SK-N-SH (cell line): ENCODE data around the gene PHACTR3. TPM values are rescaled to one million over a fixed set of nuclear protein-coding genes. Genes with fewer than 3 reads are reported as not detected.

Source experiments
- CTCF ChIA-PET: fragments of 300-600, 350-600 bp; formaldehyde crosslinking; extraction: SDS; loops from one replicate; lab custom pipeline; 2021; lab: Yijun Ruan, JAX
- POLR2A ChIA-PET: fragments of 350-600 bp; sonication (Branson Sonifier 250); formaldehyde crosslinking; extraction: SDS; loops from one replicate; lab custom pipeline; 2020; ENCODE audit warnings: antibody characterized with exemption, inconsistent platforms; lab: Yijun Ruan, JAX
- DNase-seq: peaks from one replicate; pipeline ENCODE4 v3.0.0; 2012
- H2AFZ ChIP-seq: fragments of 200-600 bp; sonication (generic); 2 replicates; pipeline ENCODE4 v1.8.1; 2016; ENCODE audit warnings: antibody characterized with exemption, mild to moderate bottlenecking, low read depth
- H3F3A ChIP-seq: fragments of 200-600 bp; sonication (generic); replicated peaks from 2 replicates; pipeline ENCODE3; 2016; ENCODE audit warnings: antibody characterized with exemption, mild to moderate bottlenecking; ENCODE audit not compliant: insufficient read depth
- H3K27ac ChIP-seq, 2 experiments: fragments of 200-500 bp in 1 of 2; fragments of 200-600 bp in 1 of 2; sonication (Bioruptor generic) in 1 of 2; sonication (generic), shearing (Covaris generic) in 1 of 2; 2 replicates each; pipeline versions ENCODE4 v1.5.1 to v1.6.1; 2014 to 2016; ENCODE audit warnings: low read depth in 2 of 2, inconsistent platforms in 1 of 2, low read length in 1 of 2, mild to moderate bottlenecking in 1 of 2, mixed read lengths in 1 of 2
- H3K27me3 ChIP-seq: fragments of 200-600 bp; sonication (generic), shearing (Covaris generic); 2 replicates; pipeline ENCODE4 v1.6.1; 2016; ENCODE audit warnings: mixed run types; ENCODE audit not compliant: insufficient read depth
- H3K36me3 ChIP-seq, 2 experiments: fragments of 200-500 bp in 1 of 2; fragments of 200-600 bp in 1 of 2; sonication (Bioruptor generic) in 1 of 2; sonication (generic) in 1 of 2; replicated peaks in 1 of 2; 2 replicates each; pipeline versions ENCODE3 to v1.5.1; 2014 to 2016; ENCODE audit warnings: low read length in 1 of 2, mild to moderate bottlenecking in 1 of 2; ENCODE audit not compliant: insufficient read depth in 2 of 2, control insufficient read depth in 1 of 2
- H3K4me1 ChIP-seq, 2 experiments: fragments of 200-500 bp in 1 of 2; fragments of 200-600 bp in 1 of 2; sonication (Bioruptor generic) in 1 of 2; sonication (generic), shearing (Covaris generic) in 1 of 2; 2 replicates each; pipeline versions ENCODE4 v1.5.1 to v1.6.1; 2014 to 2016; ENCODE audit warnings: low read depth in 1 of 2, low read length in 1 of 2, mixed run types in 1 of 2; ENCODE audit not compliant: insufficient read depth in 2 of 2, control insufficient read depth in 1 of 2
- H3K4me2 ChIP-seq: fragments of 200-600 bp; sonication (generic), shearing (Covaris generic); 2 replicates; pipeline ENCODE4 v1.6.1; 2017; ENCODE audit warnings: mixed run types
- H3K4me3 ChIP-seq, 2 experiments: fragments of 200-500 bp in 1 of 2; fragments of 200-600 bp in 1 of 2; sonication (Bioruptor generic) in 1 of 2; sonication (generic), shearing (Covaris generic) in 1 of 2; 2 replicates each; pipeline versions ENCODE4 v1.5.1 to v1.8.1; 2014 to 2016; ENCODE audit warnings: low read depth in 2 of 2, inconsistent platforms in 1 of 2, low read length in 1 of 2, mild to moderate bottlenecking in 1 of 2, mixed read lengths in 1 of 2, moderate library complexity in 1 of 2
- H3K79me2 ChIP-seq: fragments of 200-600 bp; sonication (generic); 2 replicates; pipeline ENCODE4 v1.8.1; 2017; ENCODE audit warnings: mild to moderate bottlenecking; ENCODE audit not compliant: insufficient read depth
- H3K9ac ChIP-seq: fragments of 200-600 bp; sonication (generic); 2 replicates; pipeline ENCODE4 v1.6.1; 2017; ENCODE audit warnings: mixed run types
- H3K9me2 ChIP-seq: fragments of 200-600 bp; sonication (generic); 2 replicates; pipeline ENCODE4 v1.6.1; 2017; ENCODE audit warnings: mixed run types
- H3K9me3 ChIP-seq: fragments of 200-600 bp; sonication (generic); 2 replicates; pipeline ENCODE4 v1.6.1; 2017; ENCODE audit warnings: mixed run types, mild to moderate bottlenecking, moderate library complexity
- H4K20me1 ChIP-seq: fragments of 200-600 bp; sonication (generic); 2 replicates; pipeline ENCODE4 v1.6.1; 2017; ENCODE audit warnings: mild to moderate bottlenecking, mixed run types; ENCODE audit not compliant: insufficient read depth
- CHD2 ChIP-seq: fragments of 150-350 bp; IDR thresholded peaks from 2 replicates; pipeline ENCODE4 v1.6.1; 2018; ENCODE audit warnings: low read length; ENCODE audit not compliant: partially characterized antibody
- ELF1 ChIP-seq: IDR thresholded peaks from 2 replicates; pipeline ENCODE4 v1.4.0; 2012
- EP300 ChIP-seq, 2 experiments: IDR thresholded peaks; 2 replicates each; pipeline versions ENCODE4 v1.4.0 to v1.6.1; 2012; ENCODE audit warnings: borderline replicate concordance in 1 of 2, low read depth in 1 of 2, low read length in 1 of 2
- FOSL2 ChIP-seq: IDR thresholded peaks from 2 replicates; pipeline ENCODE4 v1.4.0; 2012; ENCODE audit warnings: low read depth, mild to moderate bottlenecking, moderate library complexity, borderline replicate concordance
- GABPA ChIP-seq: IDR thresholded peaks from 2 replicates; pipeline ENCODE4 v1.4.0; 2012; ENCODE audit warnings: low read depth, mild to moderate bottlenecking
- NFIC ChIP-seq: IDR thresholded peaks from 2 replicates; pipeline ENCODE4 v1.4.0; 2012; ENCODE audit warnings: borderline replicate concordance
- POLR2AphosphoS5 ChIP-seq: IDR thresholded peaks from 2 replicates; pipeline ENCODE4 v1.6.1; 2012; ENCODE audit warnings: low read depth, low read length
- RAD21 ChIP-seq: IDR thresholded peaks from 2 replicates; pipeline ENCODE4 v1.6.1; 2012; ENCODE audit warnings: mild to moderate bottlenecking, low read length
- RCOR1 ChIP-seq: fragments of 150-350 bp; IDR thresholded peaks from 2 replicates; pipeline ENCODE4 v1.6.1; 2017; ENCODE audit warnings: antibody characterized with exemption, low read length
- RXRA ChIP-seq: IDR thresholded peaks from 2 replicates; pipeline ENCODE4 v1.4.0; 2012; ENCODE audit warnings: low read depth, mild to moderate bottlenecking, borderline replicate concordance
- SMC3 ChIP-seq: IDR thresholded peaks from 2 replicates; pipeline ENCODE4 v1.6.1; 2012; ENCODE audit warnings: low read depth, low read length, improper control_type of control experiment
- TAF1 ChIP-seq: IDR thresholded peaks from 2 replicates; pipeline ENCODE4 v1.6.1; 2012; ENCODE audit warnings: low read depth, mild to moderate bottlenecking, low read length, moderate library complexity, borderline replicate concordance
- TEAD4 ChIP-seq: IDR thresholded peaks from 2 replicates; pipeline ENCODE4 v1.4.0; 2012; ENCODE audit warnings: mild to moderate bottlenecking, borderline replicate concordance; ENCODE audit not compliant: insufficient read depth
- YY1 ChIP-seq: IDR thresholded peaks from 2 replicates; pipeline ENCODE4 v1.4.0; 2012; ENCODE audit warnings: low read depth, mild to moderate bottlenecking
- WGBS: methylation state at CpG from one replicate; pipeline ENCODE4 v1.1.6; 2017; ENCODE audit warnings: low lambda C conversion rate; 5-methylcytosine and 5-hydroxymethylcytosine counted together
- polyA plus RNA-seq, 3 experiments: library from polyadenylated mRNA; depleted of rRNA; stranded (reverse); fragments of >200 nt; gene quantifications; 2 replicates each; pipeline ENCODE4 v1.2.3, GENCODE V29; 2012
- TF ChIP-seq, protein P1 (sequence below): fragments of 200-600 bp; sonication (generic); IDR thresholded peaks from 2 replicates; pipeline ENCODE4 v1.6.1; 2017; ENCODE audit warnings: antibody characterized with exemption, mild to moderate bottlenecking, moderate library complexity
- TF ChIP-seq, protein P2 (sequence below): fragments of 150-350 bp; IDR thresholded peaks from 2 replicates; pipeline ENCODE4 v1.6.1; 2017; ENCODE audit warnings: antibody characterized with exemption, low read length, low read depth, borderline replicate concordance
- TF ChIP-seq, protein P3 (sequence below): IDR thresholded peaks from 2 replicates; pipeline ENCODE4 v1.4.0; 2012; ENCODE audit warnings: low read depth
- TF ChIP-seq, protein P4 (sequence below): IDR thresholded peaks from 2 replicates; pipeline ENCODE4 v1.6.1; 2012; ENCODE audit warnings: mild to moderate bottlenecking, low read depth, low read length, moderate library complexity

PHACTR3 gene
- polyA plus RNA-seq, 1 of the 3 experiments (the other 2 are of a cell fraction) = 0.10 TPM

DNA sequence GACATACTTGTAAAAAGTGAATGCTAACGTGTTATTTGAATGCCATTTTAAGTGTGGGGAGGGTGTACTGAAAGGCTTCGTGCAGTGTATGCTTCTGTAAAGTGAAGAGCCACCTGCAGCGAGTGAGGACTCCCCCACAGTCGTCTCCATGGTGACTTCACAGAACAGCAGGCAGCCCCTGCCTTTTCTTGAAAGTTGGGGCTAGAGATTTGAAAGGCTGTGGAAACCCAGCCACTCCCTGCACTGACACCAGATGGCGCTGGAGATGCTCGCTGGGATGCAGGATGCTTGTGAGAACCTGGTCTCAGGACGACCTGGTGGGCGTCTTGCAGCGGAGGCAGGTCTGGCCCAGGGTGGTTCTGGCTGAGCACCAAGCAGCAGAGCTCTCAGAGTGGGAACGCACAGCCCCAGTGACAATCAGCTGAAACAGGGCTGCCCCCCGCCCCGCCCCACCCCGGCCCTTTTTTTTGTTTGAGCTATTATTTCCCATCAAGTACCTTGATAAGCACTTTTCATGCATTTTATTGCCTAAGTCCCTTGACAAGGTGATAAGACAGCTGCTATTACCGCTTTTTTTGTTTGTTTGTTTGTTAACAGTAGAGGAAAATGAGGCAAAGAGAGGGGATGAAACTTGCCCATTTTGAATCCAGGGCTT lies 178.8 kb downstream of the PHACTR3 start:
- H3K27ac ChIP-seq = no peak overlapping the region
- no peaks in the 10 kb centered on the region for H3K9me3 ChIP-seq
- WGBS = 27% methylated on average over 11 of the region's 14 CpGs
- TF ChIP-seq RXRA (no peak), SMC3 (peak; percentile 71), RAD21 (peak; percentile 81)
- TF ChIP-seq, protein P1, sequence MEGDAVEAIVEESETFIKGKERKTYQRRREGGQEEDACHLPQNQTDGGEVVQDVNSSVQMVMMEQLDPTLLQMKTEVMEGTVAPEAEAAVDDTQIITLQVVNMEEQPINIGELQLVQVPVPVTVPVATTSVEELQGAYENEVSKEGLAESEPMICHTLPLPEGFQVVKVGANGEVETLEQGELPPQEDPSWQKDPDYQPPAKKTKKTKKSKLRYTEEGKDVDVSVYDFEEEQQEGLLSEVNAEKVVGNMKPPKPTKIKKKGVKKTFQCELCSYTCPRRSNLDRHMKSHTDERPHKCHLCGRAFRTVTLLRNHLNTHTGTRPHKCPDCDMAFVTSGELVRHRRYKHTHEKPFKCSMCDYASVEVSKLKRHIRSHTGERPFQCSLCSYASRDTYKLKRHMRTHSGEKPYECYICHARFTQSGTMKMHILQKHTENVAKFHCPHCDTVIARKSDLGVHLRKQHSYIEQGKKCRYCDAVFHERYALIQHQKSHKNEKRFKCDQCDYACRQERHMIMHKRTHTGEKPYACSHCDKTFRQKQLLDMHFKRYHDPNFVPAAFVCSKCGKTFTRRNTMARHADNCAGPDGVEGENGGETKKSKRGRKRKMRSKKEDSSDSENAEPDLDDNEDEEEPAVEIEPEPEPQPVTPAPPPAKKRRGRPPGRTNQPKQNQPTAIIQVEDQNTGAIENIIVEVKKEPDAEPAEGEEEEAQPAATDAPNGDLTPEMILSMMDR = peak; percentile 55
- no peaks in the 10 kb centered on the region for H4K20me1 ChIP-seq
- ChIA-PET POLR2A (no interaction called here), CTCF (interaction anchor here (0.6 to 7.7 kb wide), 40 partner anchors 10 to 212 kb away, joined by 3 to 170 read pairs (median 4); partner anchors contain the start of genes FAM217B and PPP1R3D)
- no peak overlapping the region for H2AFZ ChIP-seq
- H3K4me1 ChIP-seq = no peaks in the 10 kb centered on the region; a peak in 1 of 4 replicates
- no peak overlapping the region; a peak in 1 of 4 replicates for H3K4me3 ChIP-seq
- no peaks in the 10 kb centered on the region for H3K9me2 ChIP-seq
- peak; percentile 82 for DNase-seq
- no peak overlapping the region for H3K9ac ChIP-seq
- H3K4me2 ChIP-seq = no peak overlapping the region
- no peaks in the 10 kb centered on the region for H3K36me3 ChIP-seq
- no peaks in the 10 kb centered on the region for H3K79me2 ChIP-seq
- H3K27me3 ChIP-seq = no peaks in the 10 kb centered on the region
- H3F3A ChIP-seq = no peaks in the 10 kb centered on the region

DNA sequence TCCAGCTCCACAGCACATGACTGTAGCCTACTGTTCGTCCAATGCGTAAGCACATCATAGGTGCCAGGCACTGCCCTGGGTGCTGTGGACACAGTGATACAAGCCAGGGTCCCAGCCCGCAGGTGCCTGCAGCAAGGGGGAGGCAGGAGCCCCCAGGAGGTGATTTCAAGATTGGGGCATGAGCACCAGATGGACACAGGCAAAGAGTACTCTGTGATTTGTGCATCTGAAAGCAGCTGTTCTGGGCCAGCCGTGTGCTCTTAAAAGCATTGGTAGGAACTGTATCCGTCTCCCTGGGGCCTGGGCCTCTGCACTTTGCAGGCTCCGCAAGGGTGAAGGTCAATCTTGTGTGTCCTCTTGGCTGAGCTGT lies 179.3 kb downstream of the PHACTR3 start:
- Histone ChIP-seq H3K4me2 (no peak overlapping the region), H3K79me2 (no peaks in the 10 kb centered on the region), H3K9me3 (no peaks in the 10 kb centered on the region), H3K27me3 (no peaks in the 10 kb centered on the region), H3K9me2 (no peaks in the 10 kb centered on the region), H3K36me3 (no peaks in the 10 kb centered on the region), H4K20me1 (no peaks in the 10 kb centered on the region), H3K27ac (no peak overlapping the region), H3K4me1 (no peaks in the 10 kb centered on the region; a peak in 1 of 4 replicates), H2AFZ (no peak overlapping the region), H3K9ac (no peak overlapping the region), H3K4me3 (no peak overlapping the region), H3F3A (no peaks in the 10 kb centered on the region)
- DNase-seq = no peak
- WGBS = 61% methylated on average over 4 of the region's 6 CpGs
- ChIA-PET POLR2A (no interaction called here), CTCF (interaction anchor here (0.6 to 7.7 kb wide), 39 partner anchors 10 to 213 kb away, joined by 3 to 170 read pairs (median 4); partner anchors contain the start of genes FAM217B and PPP1R3D)
- TF ChIP-seq ELF1 (no peak), RCOR1 (no peak), FOSL2 (no peak), NFIC (no peak), TEAD4 (no peak), POLR2AphosphoS5 (no peak), EP300 (IDR thresholded peaks at IDR 0.05; ENCODE audit: borderline replicate concordance in 1 of 2, low read depth in 1 of 2, low read length in 1 of 2) (no peak), TAF1 (no peak), GABPA (no peak), YY1 (no peak), CHD2 (no peak)
- TF ChIP-seq, protein P1 = no peak
- TF ChIP-seq, protein P2, sequence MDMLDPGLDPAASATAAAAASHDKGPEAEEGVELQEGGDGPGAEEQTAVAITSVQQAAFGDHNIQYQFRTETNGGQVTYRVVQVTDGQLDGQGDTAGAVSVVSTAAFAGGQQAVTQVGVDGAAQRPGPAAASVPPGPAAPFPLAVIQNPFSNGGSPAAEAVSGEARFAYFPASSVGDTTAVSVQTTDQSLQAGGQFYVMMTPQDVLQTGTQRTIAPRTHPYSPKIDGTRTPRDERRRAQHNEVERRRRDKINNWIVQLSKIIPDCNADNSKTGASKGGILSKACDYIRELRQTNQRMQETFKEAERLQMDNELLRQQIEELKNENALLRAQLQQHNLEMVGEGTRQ = no peak
- TF ChIP-seq, protein P3, sequence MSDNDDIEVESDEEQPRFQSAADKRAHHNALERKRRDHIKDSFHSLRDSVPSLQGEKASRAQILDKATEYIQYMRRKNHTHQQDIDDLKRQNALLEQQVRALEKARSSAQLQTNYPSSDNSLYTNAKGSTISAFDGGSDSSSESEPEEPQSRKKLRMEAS = no peak
- TF ChIP-seq, protein P4, sequence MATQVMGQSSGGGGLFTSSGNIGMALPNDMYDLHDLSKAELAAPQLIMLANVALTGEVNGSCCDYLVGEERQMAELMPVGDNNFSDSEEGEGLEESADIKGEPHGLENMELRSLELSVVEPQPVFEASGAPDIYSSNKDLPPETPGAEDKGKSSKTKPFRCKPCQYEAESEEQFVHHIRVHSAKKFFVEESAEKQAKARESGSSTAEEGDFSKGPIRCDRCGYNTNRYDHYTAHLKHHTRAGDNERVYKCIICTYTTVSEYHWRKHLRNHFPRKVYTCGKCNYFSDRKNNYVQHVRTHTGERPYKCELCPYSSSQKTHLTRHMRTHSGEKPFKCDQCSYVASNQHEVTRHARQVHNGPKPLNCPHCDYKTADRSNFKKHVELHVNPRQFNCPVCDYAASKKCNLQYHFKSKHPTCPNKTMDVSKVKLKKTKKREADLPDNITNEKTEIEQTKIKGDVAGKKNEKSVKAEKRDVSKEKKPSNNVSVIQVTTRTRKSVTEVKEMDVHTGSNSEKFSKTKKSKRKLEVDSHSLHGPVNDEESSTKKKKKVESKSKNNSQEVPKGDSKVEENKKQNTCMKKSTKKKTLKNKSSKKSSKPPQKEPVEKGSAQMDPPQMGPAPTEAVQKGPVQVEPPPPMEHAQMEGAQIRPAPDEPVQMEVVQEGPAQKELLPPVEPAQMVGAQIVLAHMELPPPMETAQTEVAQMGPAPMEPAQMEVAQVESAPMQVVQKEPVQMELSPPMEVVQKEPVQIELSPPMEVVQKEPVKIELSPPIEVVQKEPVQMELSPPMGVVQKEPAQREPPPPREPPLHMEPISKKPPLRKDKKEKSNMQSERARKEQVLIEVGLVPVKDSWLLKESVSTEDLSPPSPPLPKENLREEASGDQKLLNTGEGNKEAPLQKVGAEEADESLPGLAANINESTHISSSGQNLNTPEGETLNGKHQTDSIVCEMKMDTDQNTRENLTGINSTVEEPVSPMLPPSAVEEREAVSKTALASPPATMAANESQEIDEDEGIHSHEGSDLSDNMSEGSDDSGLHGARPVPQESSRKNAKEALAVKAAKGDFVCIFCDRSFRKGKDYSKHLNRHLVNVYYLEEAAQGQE = no peak
